Measurements from ENCODE around the gene ZRANB3.

GRCh38 chr2:135311962-135312361 lies 219.1 kb downstream of the ZRANB3 start:
- TF ChIP-seq, protein P1, sequence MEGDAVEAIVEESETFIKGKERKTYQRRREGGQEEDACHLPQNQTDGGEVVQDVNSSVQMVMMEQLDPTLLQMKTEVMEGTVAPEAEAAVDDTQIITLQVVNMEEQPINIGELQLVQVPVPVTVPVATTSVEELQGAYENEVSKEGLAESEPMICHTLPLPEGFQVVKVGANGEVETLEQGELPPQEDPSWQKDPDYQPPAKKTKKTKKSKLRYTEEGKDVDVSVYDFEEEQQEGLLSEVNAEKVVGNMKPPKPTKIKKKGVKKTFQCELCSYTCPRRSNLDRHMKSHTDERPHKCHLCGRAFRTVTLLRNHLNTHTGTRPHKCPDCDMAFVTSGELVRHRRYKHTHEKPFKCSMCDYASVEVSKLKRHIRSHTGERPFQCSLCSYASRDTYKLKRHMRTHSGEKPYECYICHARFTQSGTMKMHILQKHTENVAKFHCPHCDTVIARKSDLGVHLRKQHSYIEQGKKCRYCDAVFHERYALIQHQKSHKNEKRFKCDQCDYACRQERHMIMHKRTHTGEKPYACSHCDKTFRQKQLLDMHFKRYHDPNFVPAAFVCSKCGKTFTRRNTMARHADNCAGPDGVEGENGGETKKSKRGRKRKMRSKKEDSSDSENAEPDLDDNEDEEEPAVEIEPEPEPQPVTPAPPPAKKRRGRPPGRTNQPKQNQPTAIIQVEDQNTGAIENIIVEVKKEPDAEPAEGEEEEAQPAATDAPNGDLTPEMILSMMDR (conservative IDR thresholded peaks at IDR 0.05 in 1 of 2, IDR thresholded peaks at IDR 0.05 in 1 of 2; ENCODE audit: extremely low read depth in 1 of 2, insufficient read depth in 1 of 2, low read depth in 1 of 2, low read length in 2 of 2): no peak
- no peak for TF ChIP-seq EZH2 (IDR thresholded peaks at IDR 0.05; ENCODE audit: borderline replicate concordance, low read length)
